Measurements from ENCODE around the gene SMYD5. TPM values are rescaled to one million over a fixed set of nuclear protein-coding genes. Genes with fewer than 3 reads are reported as not detected.
A peak's percentile ranks its signal among the peaks of the same experiment; 100 is the strongest.

The SMYD5 gene
- total RNA-seq, 2 experiments from 2014 or later = 47.0 to 50.5 TPM

GRCh38 chr2:73268366-73268829, 54.4 kb downstream of the SMYD5 start:
- Mint-ChIP-seq H3K27ac (no peak overlapping the region), H3K4me3 (peak overlapping the region; percentile 18), H3K9me3 (ENCODE audit: low read depth) (no peaks in the 10 kb centered on the region), H3K36me3 (ENCODE audit: low read depth) (peaks cover 17% of the 10 kb centered on the region), H3K4me1 (peaks cover 21% of the 10 kb centered on the region), H3K27me3 (no peaks in the 10 kb centered on the region)
- CTCF ChIA-PET = interaction anchor here (0.6 to 1.8 kb wide), 6 partner anchors 21 to 166 kb away, joined by 3 to 7 read pairs (median 3); partner anchors contain the start of gene RAB11FIP5
- no peak for DNase-seq
- POLR2A ChIA-PET = interaction anchor here (0.7 kb wide), 1 partner anchor 18 kb away, joined by 3 read pairs; no protein-coding TSS in a partner anchor
- intact Hi-C loops (cut with DNase I, micrococcal nuclease) = no loop called here
- no peak for ATAC-seq

- Mint-ChIP-seq H3K27ac (no peak overlapping the region), H3K9me3 (ENCODE audit: low read depth) (no peaks in the 10 kb centered on the region), H3K4me1 (peaks cover 21% of the 10 kb centered on the region), H3K36me3 (ENCODE audit: low read depth) (peaks cover 13% of the 10 kb centered on the region), H3K27me3 (no peaks in the 10 kb centered on the region), H3K4me3 (peak overlapping the region; percentile 18)
- ChIA-PET CTCF (interaction anchor here (0.6 to 1.8 kb wide), 4 partner anchors 20 to 33 kb away, joined by 3 to 7 read pairs (median 4); no protein-coding TSS in a partner anchor), POLR2A (interaction anchor here (0.7 kb wide), 1 partner anchor 18 kb away, joined by 3 read pairs; no protein-coding TSS in a partner anchor)
- DNase-seq (peak; percentile 86), ATAC-seq (peak; percentile 95)
- intact Hi-C loops (cut with DNase I, micrococcal nuclease) = loop anchor here in 1 of 2 experiments (1.0 kb wide), 4 partner anchors 15 to 116 kb away; partner anchors contain the start of genes ALMS1, CCT7, EGR4 and FBXO41
Observed at GRCh38 chr2:73268830-73269685, 55.0 kb downstream of the SMYD5 start.

- DNase-seq (no peak), ATAC-seq (peak; percentile 21)
- H3K4me3 Mint-ChIP-seq = peak overlapping the region; percentile 43
- H3K27ac Mint-ChIP-seq = no peak overlapping the region
- H3K27me3 Mint-ChIP-seq = no peaks in the 10 kb centered on the region
- ChIA-PET CTCF (interaction anchor here (0.7 kb wide), 1 partner anchor 116 kb away, joined by 3 read pairs; no protein-coding TSS in a partner anchor), POLR2A (no interaction called here)
- peaks cover 10% of the 10 kb centered on the region for H3K36me3 Mint-ChIP-seq (ENCODE audit: low read depth)
- H3K4me1 Mint-ChIP-seq = peaks cover 21% of the 10 kb centered on the region
- no peaks in the 10 kb centered on the region for H3K9me3 Mint-ChIP-seq (ENCODE audit: low read depth)
- intact Hi-C loops (cut with DNase I, micrococcal nuclease) = loop anchor here in 1 of 2 experiments (1.0 kb wide), 4 partner anchors 14 to 115 kb away; partner anchors contain the start of genes ALMS1, CCT7, EGR4 and FBXO41
Observed at GRCh38 chr2:73269686-73270465, 55.8 kb downstream of the SMYD5 start.

- no peak for ATAC-seq
- Mint-ChIP-seq H3K4me3 (no peak overlapping the region), H3K27me3 (no peaks in the 10 kb centered on the region), H3K9me3 (ENCODE audit: low read depth) (no peaks in the 10 kb centered on the region), H3K36me3 (ENCODE audit: low read depth) (peaks cover 14% of the 10 kb centered on the region), H3K27ac (no peak overlapping the region), H3K4me1 (peaks cover 15% of the 10 kb centered on the region)
- ChIA-PET POLR2A (no interaction called here), CTCF (interaction anchor here (0.6 to 1.5 kb wide), 4 partner anchors 10 to 24 kb away, joined by 3 to 4 read pairs (median 3); partner anchors contain the start of gene FBXO41)
- intact Hi-C loops (cut with DNase I, micrococcal nuclease) = no loop called here
- DNase-seq = no peak
Observed at GRCh38 chr2:73272270-73272669, 58.2 kb downstream of the SMYD5 start.

Other genes with a start within 250 kb of the SMYD5 start
- 1 to 10 TPM; 4.5 to 6.2 TPM for gene SFXN5, start 142.5 kb upstream of the SMYD5 start, total RNA-seq
- 10 to 100 TPM; 16.4 to 16.5 TPM for gene RAB11FIP5, start 101.3 kb upstream of the SMYD5 start, total RNA-seq
- not detected for gene NOTO, start 11.7 kb upstream of the SMYD5 start, total RNA-seq
- gene PRADC1, start 19.0 kb downstream of the SMYD5 start, total RNA-seq = 10 to 100 TPM; 11.8 to 12.1 TPM
- 100 to 1,000 TPM; 637 to 774 TPM for gene CCT7, start 20.1 kb downstream of the SMYD5 start, total RNA-seq
- gene FBXO41, start 70.2 kb downstream of the SMYD5 start, total RNA-seq = 10 to 100 TPM; 27.7 to 29.5 TPM
- under 1 TPM; 0.18 to 0.41 TPM for gene EGR4, start 79.3 kb downstream of the SMYD5 start, total RNA-seq
- 10 to 100 TPM; 19.2 to 24.0 TPM for gene ALMS1, start 171.6 kb downstream of the SMYD5 start, total RNA-seq

Measured in activated CD4-positive, alpha-beta T cell treated with anti-CD3 and anti-CD28 coated beads for 36 hours (primary cell).